ENCODE measurements around the gene RPS15. TPM values are rescaled to one million over a fixed set of nuclear protein-coding genes. Genes with fewer than 3 reads are reported as not detected.

The RPS15 gene
- total RNA-seq, 3 donors from 2014 or later (not counting 1 experiment from before 2014, with no cell fraction given) = 731 to 872 (median 837) TPM

DNA sequence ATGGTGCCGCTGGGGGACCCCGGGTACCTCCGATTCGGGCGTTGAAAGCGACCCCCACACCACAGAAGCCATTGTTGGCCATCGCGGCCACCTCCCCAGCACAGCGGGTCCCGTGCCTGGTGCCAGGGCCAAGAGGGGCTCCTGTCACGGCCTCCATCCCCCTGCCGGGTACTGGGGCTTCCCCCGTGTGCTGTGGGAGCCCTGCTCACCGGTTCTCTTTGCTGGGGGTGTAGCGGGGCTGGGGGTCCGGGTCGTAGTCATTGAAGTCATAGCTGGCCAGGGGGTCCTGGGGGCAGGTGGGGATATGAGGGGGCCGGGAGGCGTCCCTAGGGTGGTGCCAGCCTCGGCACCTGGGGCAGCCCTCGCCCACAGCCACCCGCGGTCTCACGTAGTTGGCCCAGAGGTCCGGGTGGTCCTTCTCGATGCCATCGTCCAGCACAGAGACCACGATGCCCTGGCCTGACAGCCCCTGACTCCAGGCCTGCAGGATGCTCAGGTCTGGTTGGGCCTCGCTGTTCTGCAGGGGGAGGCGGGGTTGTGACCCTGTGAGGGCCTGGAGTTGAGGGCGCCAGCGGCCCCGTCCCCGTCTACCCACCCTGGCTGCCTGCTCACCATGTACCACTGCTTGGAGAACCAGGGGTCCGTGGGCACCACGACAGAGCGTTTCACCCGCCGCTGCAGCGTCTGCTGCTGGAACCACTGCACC lies 49.5 kb downstream of the RPS15 start:
- intact Hi-C loops (cut with micrococcal nuclease) = no loop called here

DNA sequence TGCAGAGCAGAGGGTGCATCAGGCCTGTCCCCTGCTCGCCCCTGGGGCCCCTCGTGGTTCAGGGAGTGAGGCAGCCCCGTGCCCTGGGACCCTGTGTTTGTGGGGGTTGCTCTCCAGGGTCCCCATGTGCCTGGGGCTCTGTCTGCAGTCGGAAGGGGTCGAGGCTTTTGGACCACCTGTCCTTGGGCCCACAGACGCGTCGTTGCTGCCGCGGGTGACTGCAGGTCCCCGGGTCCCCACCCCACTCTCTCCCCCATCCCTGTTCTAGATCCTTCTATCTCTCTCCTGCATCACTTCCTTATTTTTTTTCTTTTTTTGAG lies 50.0 kb downstream of the RPS15 start:
- no peak overlapping the region for H3K27ac Mint-ChIP-seq
- DNase-seq (no peak), ATAC-seq (no peak)
- no peak overlapping the region for H3K4me3 Mint-ChIP-seq
- H3K27me3 Mint-ChIP-seq (ENCODE audit: low read depth in 2 of 2) = no peaks in the 10 kb centered on the region
- H3K27ac ChIP-seq (ENCODE audit: low read length) = no peak overlapping the region
- no peaks in the 10 kb centered on the region for H3K27me3 ChIP-seq (ENCODE audit: control insufficient read depth, insufficient read depth, low read length)
- WGBS (ENCODE audit: insufficient coverage) = 68% methylated on average over 11 of the region's 11 CpGs
- H3K36me3 Mint-ChIP-seq = no peaks in the 10 kb centered on the region
- no peak overlapping the region for H3K4me3 ChIP-seq (ENCODE audit: low read length)
- TF ChIP-seq, protein P1, sequence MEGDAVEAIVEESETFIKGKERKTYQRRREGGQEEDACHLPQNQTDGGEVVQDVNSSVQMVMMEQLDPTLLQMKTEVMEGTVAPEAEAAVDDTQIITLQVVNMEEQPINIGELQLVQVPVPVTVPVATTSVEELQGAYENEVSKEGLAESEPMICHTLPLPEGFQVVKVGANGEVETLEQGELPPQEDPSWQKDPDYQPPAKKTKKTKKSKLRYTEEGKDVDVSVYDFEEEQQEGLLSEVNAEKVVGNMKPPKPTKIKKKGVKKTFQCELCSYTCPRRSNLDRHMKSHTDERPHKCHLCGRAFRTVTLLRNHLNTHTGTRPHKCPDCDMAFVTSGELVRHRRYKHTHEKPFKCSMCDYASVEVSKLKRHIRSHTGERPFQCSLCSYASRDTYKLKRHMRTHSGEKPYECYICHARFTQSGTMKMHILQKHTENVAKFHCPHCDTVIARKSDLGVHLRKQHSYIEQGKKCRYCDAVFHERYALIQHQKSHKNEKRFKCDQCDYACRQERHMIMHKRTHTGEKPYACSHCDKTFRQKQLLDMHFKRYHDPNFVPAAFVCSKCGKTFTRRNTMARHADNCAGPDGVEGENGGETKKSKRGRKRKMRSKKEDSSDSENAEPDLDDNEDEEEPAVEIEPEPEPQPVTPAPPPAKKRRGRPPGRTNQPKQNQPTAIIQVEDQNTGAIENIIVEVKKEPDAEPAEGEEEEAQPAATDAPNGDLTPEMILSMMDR (IDR thresholded peaks at IDR 0.05) = no peak
- H3K4me1 ChIP-seq (ENCODE audit: control insufficient read depth, insufficient read depth, low read length) = peaks cover 18% of the 10 kb centered on the region
- H3K36me3 ChIP-seq (ENCODE audit: control insufficient read depth, insufficient read depth, low read length) = no peaks in the 10 kb centered on the region
- H3K9me3 Mint-ChIP-seq = no peaks in the 10 kb centered on the region
- no peaks in the 10 kb centered on the region for H3K9me3 ChIP-seq (ENCODE audit: control insufficient read depth, insufficient read depth, low read length)
- H3K4me1 Mint-ChIP-seq = peaks cover 17 to 18% of the 10 kb centered on the region in 2 donors
- intact Hi-C loops (cut with micrococcal nuclease) = no loop called here

More for the DNA sequence above, 49.5 kb downstream of the RPS15 start:
- no peaks in the 10 kb centered on the region for H3K9me3 ChIP-seq (ENCODE audit: control insufficient read depth, insufficient read depth, low read length)
- WGBS (ENCODE audit: insufficient coverage) = 87% methylated on average over 40 of the region's 40 CpGs
- no peak overlapping the region for H3K27ac ChIP-seq (ENCODE audit: low read length)
- H3K4me1 Mint-ChIP-seq = peaks cover 17 to 18% of the 10 kb centered on the region in 2 donors
- no peak overlapping the region for H3K4me3 ChIP-seq (ENCODE audit: low read length)
- H3K9me3 Mint-ChIP-seq = no peaks in the 10 kb centered on the region
- DNase-seq = no peak
- H3K27me3 Mint-ChIP-seq (ENCODE audit: low read depth in 2 of 2) = no peaks in the 10 kb centered on the region
- H3K4me1 ChIP-seq (ENCODE audit: control insufficient read depth, insufficient read depth, low read length) = peaks cover 18% of the 10 kb centered on the region
- no peak for ATAC-seq
- no peaks in the 10 kb centered on the region for H3K36me3 Mint-ChIP-seq
- H3K27ac Mint-ChIP-seq = no peak overlapping the region
- H3K27me3 ChIP-seq (ENCODE audit: control insufficient read depth, insufficient read depth, low read length) = no peaks in the 10 kb centered on the region
- H3K36me3 ChIP-seq (ENCODE audit: control insufficient read depth, insufficient read depth, low read length) = no peaks in the 10 kb centered on the region
- TF ChIP-seq, protein P1 (IDR thresholded peaks at IDR 0.05) = no peak
- H3K4me3 Mint-ChIP-seq = no peak overlapping the region

DNA sequence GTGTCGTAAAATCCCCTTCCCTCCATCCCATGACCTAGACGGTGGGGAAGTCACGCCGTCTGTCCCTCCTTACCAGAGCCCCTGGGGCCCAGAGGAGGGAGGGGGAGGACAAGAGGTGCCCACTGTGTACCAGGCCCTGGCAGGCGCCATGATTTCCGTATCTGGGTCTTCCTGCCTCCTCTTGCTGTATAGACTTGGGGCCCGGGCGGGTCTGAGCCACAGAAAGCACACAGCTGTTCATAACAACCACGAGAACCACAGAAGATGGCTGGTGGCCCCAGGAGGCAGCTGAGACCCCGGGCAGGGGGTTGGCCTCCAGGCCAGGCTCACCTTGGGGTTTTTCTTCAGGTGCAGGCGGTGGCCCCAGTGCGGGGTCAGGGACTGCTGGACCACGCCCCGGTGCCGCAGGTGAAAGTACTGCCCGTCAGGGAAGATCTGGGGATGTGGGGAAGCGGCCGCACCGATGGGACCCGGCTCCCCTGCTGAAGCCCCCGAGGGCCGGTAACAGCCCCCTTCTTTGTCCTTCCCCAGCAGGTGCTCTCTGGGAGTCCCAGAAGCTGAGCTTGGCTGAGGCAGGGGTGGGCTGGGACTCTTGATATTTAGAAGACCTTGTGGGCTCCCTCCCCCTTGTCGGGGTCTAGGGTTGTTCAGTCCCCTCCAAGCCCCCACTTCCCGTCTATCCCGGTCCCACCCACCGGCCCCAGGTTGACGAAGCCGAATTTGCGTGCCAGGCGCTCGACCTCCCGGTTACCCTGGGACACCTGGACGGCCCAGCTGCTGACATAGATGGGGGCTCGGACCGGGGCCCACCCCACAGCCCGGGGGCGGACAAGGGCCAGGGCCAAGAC lies 51.5 kb downstream of the RPS15 start:
- no peaks in the 10 kb centered on the region for H3K36me3 ChIP-seq (ENCODE audit: control insufficient read depth, insufficient read depth, low read length)
- DNase-seq (peak in 1 of 2 donors; percentile 36), ATAC-seq (no peak)
- no peaks in the 10 kb centered on the region for H3K9me3 ChIP-seq (ENCODE audit: control insufficient read depth, insufficient read depth, low read length)
- H3K27ac Mint-ChIP-seq = peak overlapping the region in 1 of 2 donors; percentile 66
- H3K27me3 Mint-ChIP-seq (ENCODE audit: low read depth in 2 of 2) = no peaks in the 10 kb centered on the region
- no peaks in the 10 kb centered on the region for H3K36me3 Mint-ChIP-seq
- WGBS (ENCODE audit: insufficient coverage) = 8% methylated on average over 35 of the region's 37 CpGs
- H3K27me3 ChIP-seq (ENCODE audit: control insufficient read depth, insufficient read depth, low read length) = no peaks in the 10 kb centered on the region
- intact Hi-C loops (cut with micrococcal nuclease) = loop anchor here (1.0 to 10.0 kb wide), 3 partner anchors 10 to 215 kb away; partner anchors contain the start of genes C19orf25 and FAM174C
- peak overlapping the region; percentile 69 for H3K4me3 Mint-ChIP-seq
- peaks cover 18% of the 10 kb centered on the region for H3K4me1 ChIP-seq (ENCODE audit: control insufficient read depth, insufficient read depth, low read length)
- H3K4me1 Mint-ChIP-seq = peaks cover 17 to 18% of the 10 kb centered on the region in 2 donors
- H3K4me3 ChIP-seq (ENCODE audit: low read length) = peak overlapping the region; percentile 56
- TF ChIP-seq, protein P1 (IDR thresholded peaks at IDR 0.05) = no peak
- peak overlapping the region; percentile 65 for H3K27ac ChIP-seq (ENCODE audit: low read length)
- no peaks in the 10 kb centered on the region for H3K9me3 Mint-ChIP-seq

Other genes with a start within 250 kb of the RPS15 start
- gene STK11, start 232.6 kb upstream of the RPS15 start, total RNA-seq = 10 to 100 TPM; 51.5 to 61.1 (median 54.0) TPM
- under 1 TPM in 2 of 3 donors, not detected in 1; 0.14 to 0.41 TPM for gene CBARP, start 200.4 kb upstream of the RPS15 start, total RNA-seq
- 100 to 1,000 TPM in 2 of 3 donors, 10 to 100 TPM in 1; 88.6 to 119 (median 104) TPM for gene ATP5F1D, start 196.6 kb upstream of the RPS15 start, total RNA-seq
- gene MIDN, start 189.8 kb upstream of the RPS15 start, total RNA-seq = 100 to 1,000 TPM; 296 to 367 (median 314) TPM
- gene CIRBP, start 169.1 kb upstream of the RPS15 start, total RNA-seq = 100 to 1,000 TPM; 410 to 454 (median 440) TPM
- gene FAM174C, start 162.9 kb upstream of the RPS15 start, total RNA-seq = 10 to 100 TPM; 26.6 to 33.4 (median 27.1) TPM
- gene EFNA2, start 152.5 kb upstream of the RPS15 start, total RNA-seq = not detected
- 10 to 100 TPM; 60.8 to 67.9 (median 66.6) TPM for gene NDUFS7, start 54.5 kb upstream of the RPS15 start, total RNA-seq
- gene GAMT, start 36.9 kb upstream of the RPS15 start, total RNA-seq = 1 to 10 TPM; 5.1 to 7.5 (median 7.1) TPM
- gene DAZAP1, start 30.8 kb upstream of the RPS15 start, total RNA-seq = 100 to 1,000 TPM; 166 to 207 (median 170) TPM
- gene APC2, start 11.7 kb downstream of the RPS15 start, total RNA-seq = under 1 TPM; 0.14 to 0.58 (median 0.27) TPM
- gene C19orf25, start 40.8 kb downstream of the RPS15 start, total RNA-seq = 10 to 100 TPM; 30.2 to 42.2 (median 34.3) TPM
- gene PCSK4, start 52.0 kb downstream of the RPS15 start, total RNA-seq = 1 to 10 TPM; 4.1 to 6.0 (median 5.3) TPM
- 1 to 10 TPM; 3.9 to 5.0 (median 4.3) TPM for gene REEP6, start 52.8 kb downstream of the RPS15 start, total RNA-seq
- 1 to 10 TPM in 2 of 3 donors, under 1 TPM in 1; 0.70 to 2.5 (median 1.0) TPM for gene ADAMTSL5, start 74.6 kb downstream of the RPS15 start, total RNA-seq
- not detected for gene PLK5, start 85.7 kb downstream of the RPS15 start, total RNA-seq
- 1 to 10 TPM; 4.2 to 6.9 (median 4.4) TPM for gene MEX3D, start 129.9 kb downstream of the RPS15 start, total RNA-seq
- gene MBD3, start 154.5 kb downstream of the RPS15 start, total RNA-seq = 10 to 100 TPM; 55.9 to 66.7 (median 59.0) TPM
- 100 to 1,000 TPM in 1 of 3 donors, 10 to 100 TPM in 2; 91.2 to 142 (median 99.1) TPM for gene UQCR11, start 167.1 kb downstream of the RPS15 start, total RNA-seq
- 10 to 100 TPM; 54.5 to 72.2 (median 64.3) TPM for gene TCF3, start 214.2 kb downstream of the RPS15 start, total RNA-seq